KBM-7 (cell line): ENCODE results near the gene NXT2.
A peak's percentile ranks its signal among the peaks of the same experiment; 100 is the strongest.
"Not testable (repeated sequence)": the region's sequence is repeated elsewhere in the genome, so short reads cannot be mapped to it uniquely, and the experiment has no call there.

Experiments
- DNase-seq: peaks from one replicate; pipeline ENCODE4 v3.0.0-alpha.2; 2015
- in situ Hi-C: fragments of 300-500 bp; cut with MboI; formaldehyde crosslinking; loops from 2 replicates; pipeline ENCODE4 v1.14.3; 2020; ENCODE audit warnings: low sequenced_read_pairs, low pct_unique_long_range_greater_than_20kb, mixed read lengths

Gene NXT2

DNA sequence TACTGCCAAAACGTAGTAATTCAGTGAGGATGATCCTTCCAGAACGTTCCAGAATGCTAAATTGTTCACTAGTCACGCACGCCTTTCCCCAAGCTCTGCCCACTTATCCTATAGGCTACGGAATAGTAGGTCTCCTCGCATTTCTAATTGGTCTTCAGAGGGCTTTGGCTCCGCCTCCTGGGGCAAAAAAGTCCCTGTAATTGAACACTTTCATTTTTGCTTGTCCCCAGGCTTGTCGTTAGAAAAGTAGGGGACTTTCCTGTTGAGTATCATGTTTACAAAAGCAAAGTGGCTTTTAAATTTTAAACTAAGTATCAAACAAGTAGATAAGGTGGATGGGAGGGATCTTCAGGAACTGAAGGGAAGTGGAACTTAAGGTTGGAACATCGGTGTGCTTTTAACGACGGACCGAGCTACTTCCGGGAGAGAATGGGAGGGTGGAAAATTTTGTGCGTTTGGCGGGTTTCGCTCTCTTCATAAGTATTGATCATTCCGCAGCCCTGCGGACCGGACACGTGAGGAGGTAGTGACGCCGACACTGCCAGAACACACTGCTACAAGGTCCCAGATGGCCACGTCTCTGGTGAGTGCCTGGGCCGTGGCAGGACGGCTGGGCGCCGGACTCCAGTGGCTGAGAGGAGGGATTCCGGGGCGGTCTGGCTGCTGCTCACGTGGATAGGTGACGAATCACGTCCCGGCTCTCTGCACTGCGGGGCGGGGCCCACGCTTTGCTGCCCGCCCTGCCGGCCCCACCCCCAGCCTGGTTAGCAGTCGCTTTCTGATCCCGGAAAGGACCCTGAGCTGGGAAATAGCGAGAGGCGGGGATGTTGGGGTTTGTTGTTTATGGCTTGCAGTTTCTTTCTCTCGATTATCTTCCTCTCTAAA is at the start of gene NXT2:
Gene NXT2 (plus strand): TSS at position 406 of the 885 bp plus-strand sequence. CDS start 163 bp downstream, at position 569.
- in situ Hi-C loops = no loop called here
- peak; percentile 97 for DNase-seq

DNA sequence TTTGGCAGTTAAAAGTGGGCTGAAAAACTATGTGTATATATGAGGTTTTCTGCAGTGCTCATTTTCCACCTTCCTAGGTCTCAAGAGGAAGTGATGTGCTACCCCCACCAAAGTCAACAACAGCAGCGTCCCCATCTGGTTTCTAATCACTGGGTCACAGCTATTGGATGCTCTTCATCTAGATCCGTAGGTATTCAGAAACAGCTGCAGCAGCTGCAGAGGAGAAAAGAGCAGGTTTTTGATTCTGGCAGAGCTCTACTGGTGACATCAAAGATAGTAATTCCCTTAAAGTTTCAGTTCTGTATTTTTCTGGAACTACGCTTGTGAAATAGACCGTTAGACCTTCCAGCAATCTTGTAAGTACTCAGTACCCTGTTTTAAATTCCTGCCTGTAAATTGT is 49.0 kb upstream of the NXT2 start:
- peak; percentile 25 for DNase-seq
- in situ Hi-C loops = loop anchor here (25.0 kb wide), 3 partner anchors 400 to 925 kb away; no protein-coding TSS in a partner anchor

GRCh38 chrX:109489174-109489573 is 47.5 kb upstream of the NXT2 start:
- in situ Hi-C loops = loop anchor here (25.0 kb wide), 3 partner anchors 398 to 923 kb away; no protein-coding TSS in a partner anchor
- DNase-seq = no peak

DNA sequence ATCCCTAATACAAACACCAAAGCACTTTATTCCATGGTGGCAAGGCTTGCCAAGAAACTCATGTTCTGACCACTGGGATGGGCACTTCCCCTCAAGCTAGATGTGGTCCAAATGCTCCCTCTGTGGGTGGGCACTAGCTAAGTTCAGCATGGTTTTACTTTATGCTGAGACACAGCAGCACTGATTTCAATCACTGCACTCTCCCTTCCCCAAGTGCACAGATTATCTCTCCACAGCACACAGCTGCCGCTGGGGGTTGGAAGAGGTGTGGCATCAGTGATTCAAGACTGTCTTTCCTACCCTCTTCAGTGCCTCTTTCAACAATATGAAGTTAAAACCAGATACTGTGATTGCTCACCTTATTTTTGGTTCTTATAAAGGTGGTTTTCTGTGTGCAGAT is 38.2 kb upstream of the NXT2 start:
- in situ Hi-C loops = loop anchor here (10.0 to 25.0 kb wide), 4 partner anchors 136 to 914 kb away; no protein-coding TSS in a partner anchor
- DNase-seq = no peak

- in situ Hi-C loops = no loop called here
- no peak for DNase-seq
These were observed 35.5 kb upstream of the NXT2 start for GRCh38 chrX:109501176-109501575.

- in situ Hi-C loops = no loop called here
These were observed 27.7 kb upstream of the NXT2 start for GRCh38 chrX:109508915-109509314.

DNA sequence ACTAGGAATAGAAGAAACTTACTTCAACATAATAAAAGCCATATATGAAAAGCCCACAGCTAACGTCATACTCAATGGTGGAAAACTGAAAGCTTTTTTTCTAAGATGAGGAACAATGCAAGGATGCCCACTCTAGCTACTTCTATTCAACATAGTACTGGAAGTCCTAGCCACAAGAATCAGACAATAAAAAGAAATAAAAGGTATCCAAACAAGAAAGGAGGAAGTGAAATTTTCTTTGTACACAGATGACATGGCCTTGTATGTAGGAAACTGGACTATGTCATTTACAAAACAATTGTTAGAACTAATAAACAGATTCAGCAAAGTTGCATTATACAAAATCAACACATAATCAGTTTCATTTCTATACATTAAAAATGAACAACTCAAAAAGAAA is 25.5 kb upstream of the NXT2 start:
- in situ Hi-C loops = no loop called here
- DNase-seq = no peak

More at GRCh38 chrX:109508915-109509314, 27.7 kb upstream of the NXT2 start:
- DNase-seq = no peak

- in situ Hi-C loops = no loop called here
These were observed 17.6 kb upstream of the NXT2 start for GRCh38 chrX:109519001-109519400.

DNA sequence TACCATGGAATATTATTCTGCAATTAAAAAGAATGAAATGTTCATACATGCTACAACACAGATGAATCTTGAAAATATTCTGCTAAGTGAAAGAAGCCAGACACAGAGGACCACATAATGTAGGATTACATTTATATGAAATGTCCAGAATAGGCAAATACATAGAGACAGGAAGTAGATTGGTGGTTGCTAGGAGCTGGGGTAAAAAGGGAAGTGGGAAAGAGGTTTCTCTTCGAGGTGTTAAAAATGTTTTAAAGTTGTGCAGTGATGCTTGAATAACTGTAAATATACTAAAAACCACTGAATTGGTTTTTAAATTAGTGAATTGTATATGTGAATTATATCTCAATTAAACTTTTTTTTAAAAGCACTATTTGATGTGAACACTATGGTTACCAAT is 3.6 kb upstream of the NXT2 start:
- in situ Hi-C loops = no loop called here
- DNase-seq = peak; percentile 70

More at GRCh38 chrX:109519001-109519400, 17.6 kb upstream of the NXT2 start:
- no peak for DNase-seq

- in situ Hi-C loops = no loop called here
- DNase-seq = no peak
These were observed 3.0 kb upstream of the NXT2 start for GRCh38 chrX:109533631-109534030.

- no peak for DNase-seq
- in situ Hi-C loops = no loop called here
These were observed 1.7 kb upstream of the NXT2 start for GRCh38 chrX:109534933-109535332.

GRCh38 chrX:109535578-109535977 is 1.1 kb upstream of the NXT2 start:
- DNase-seq = no peak
- in situ Hi-C loops = no loop called here

DNA sequence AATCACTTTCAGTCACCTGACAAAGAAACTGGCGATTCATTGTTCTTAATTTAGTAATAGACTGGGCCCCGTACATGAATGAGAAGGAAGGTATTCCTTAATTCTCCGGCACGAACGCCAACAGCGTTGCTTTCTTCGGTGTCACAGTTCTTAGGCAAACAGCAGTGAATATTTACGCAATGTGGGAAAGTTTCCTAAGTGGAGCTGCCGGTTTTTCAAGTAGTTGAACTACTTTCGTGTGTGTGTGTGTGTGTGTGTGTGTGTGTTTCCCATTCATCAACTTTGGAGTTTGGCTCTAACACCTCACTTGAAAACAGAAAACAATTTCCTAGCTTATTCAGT is 651 bp downstream of the NXT2 start:
- DNase-seq = no peak
- in situ Hi-C loops = no loop called here

GRCh38 chrX:109539007-109539406 is 2.4 kb downstream of the NXT2 start:
- in situ Hi-C loops, DNase-seq: not testable (repeated sequence)

DNA sequence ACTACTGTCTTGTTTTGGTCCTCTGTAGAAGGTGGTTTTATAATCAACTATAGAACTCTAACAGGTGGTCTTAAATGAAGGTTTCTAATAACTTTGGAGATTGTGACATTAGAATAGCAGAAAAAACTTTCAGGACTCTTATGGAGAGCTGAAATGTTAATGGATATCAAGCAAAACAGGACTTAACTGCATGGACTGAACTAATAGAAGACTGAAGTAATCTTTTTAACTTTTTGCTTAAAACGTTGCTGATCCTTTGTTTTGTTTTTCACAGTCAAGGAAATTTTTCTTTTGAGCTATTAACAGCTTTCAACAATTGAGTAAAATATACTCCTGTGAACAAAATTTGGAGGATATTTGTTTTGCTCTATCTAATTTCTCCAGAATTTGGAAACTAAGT is 17.2 kb downstream of the NXT2 start:
- in situ Hi-C loops = no loop called here
- DNase-seq = no peak

DNA sequence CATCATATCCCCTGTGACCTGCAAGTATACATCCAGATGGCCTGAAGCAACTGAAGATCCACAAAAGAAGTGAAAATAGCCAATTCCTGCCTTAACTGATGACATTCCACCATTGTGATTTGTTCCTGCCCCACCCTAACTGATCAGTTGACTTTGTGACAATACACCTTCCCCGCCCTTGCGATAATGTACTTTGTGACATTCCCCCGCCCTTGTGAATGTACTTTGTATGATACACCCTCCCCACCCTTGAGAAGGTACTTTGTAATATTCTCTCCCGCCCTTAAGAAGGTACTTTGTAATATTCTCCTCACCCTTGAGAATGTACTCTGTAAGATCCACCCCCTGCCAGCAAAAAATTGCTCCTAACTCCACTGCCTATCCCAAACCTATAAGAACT is 39.4 kb downstream of the NXT2 start:
- in situ Hi-C loops, DNase-seq: not testable (repeated sequence)

- no peak for DNase-seq
- in situ Hi-C loops = no loop called here
These were observed 40.4 kb downstream of the NXT2 start for GRCh38 chrX:109577055-109577454.

GRCh38 chrX:109578916-109579315 is 42.3 kb downstream of the NXT2 start:
- in situ Hi-C loops = no loop called here
- no peak for DNase-seq

DNA sequence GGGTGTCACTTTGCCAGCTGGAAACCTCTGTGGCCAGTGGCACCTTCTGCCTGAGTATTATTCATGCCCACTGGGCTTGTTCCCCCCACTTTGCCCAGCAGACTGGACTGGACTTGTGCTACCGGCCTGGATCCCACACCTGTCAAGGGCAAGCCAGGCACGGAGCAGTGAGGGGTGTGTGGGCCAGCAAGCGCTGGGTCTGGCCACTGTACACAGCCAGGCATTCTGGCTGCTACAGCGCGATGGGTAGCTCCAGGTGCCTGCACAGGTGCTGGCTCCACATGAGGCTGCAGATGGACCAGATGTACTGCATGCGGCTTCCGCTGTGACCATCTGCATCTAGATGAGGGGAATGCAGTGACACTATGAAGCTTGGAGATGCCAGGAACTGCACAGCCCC is 48.8 kb downstream of the NXT2 start:
- DNase-seq = no peak

DNA sequence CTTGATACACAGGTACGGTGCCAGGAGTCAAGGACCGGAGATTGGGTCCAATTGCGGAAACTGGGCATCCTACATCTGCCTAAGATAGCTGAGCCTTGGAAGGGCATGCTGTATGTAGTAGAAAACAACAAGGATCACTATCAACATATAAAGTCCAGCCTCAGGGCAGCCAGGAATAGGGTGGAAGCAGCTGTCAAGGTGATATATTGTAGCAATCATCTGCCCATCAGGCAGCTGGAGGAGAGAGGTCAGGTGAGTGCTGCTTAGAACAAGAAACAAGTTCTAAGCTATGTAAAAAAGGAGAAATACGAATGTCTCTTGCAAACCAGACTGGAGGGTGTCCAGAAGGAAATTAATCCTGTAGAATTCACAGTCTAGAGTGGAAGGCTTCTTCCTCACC is 53.5 kb downstream of the NXT2 start:
- DNase-seq = no peak
- in situ Hi-C loops = no loop called here

More for the DNA sequence above, 48.8 kb downstream of the NXT2 start:
- in situ Hi-C loops = no loop called here
